Keratinocyte (primary cell): ENCODE measurements around the gene RASGEF1B. TPM values are rescaled to one million over a fixed set of nuclear protein-coding genes. Genes with fewer than 3 reads are reported as not detected.

ENCODE experiments used
- DNase-seq: peaks from one replicate; pipeline ENCODE4 v3.0.0-alpha.2; 2011; ENCODE audit warnings: low read depth, missing footprints, low spot score
- FAIRE-seq: peaks from 2 replicates; lab custom pipeline; 2011; peaks lifted over from hg19 to GRCh38; lab: Jason Lieb, UNC
- H2AFZ ChIP-seq: 2 replicates; pipeline ENCODE4 v1.6.0; 2012; ENCODE audit warnings: low read length, control low read depth, inconsistent platforms; ENCODE audit not compliant: control insufficient read depth
- H3K27ac ChIP-seq: 2 replicates; pipeline ENCODE4 v1.5.1; 2011; ENCODE audit warnings: low read length; ENCODE audit not compliant: control insufficient read depth, insufficient read depth
- H3K27me3 ChIP-seq: 3 replicates; pipeline ENCODE4 v1.6.0; 2011; ENCODE audit warnings: low read length; ENCODE audit not compliant: control insufficient read depth, insufficient read depth; ENCODE audit errors: extremely low read depth
- H3K36me3 ChIP-seq, 2 experiments: 2 replicates in 1 of 2; 3 replicates in 1 of 2; pipeline ENCODE4 v1.5.1; 2011; ENCODE audit warnings: low read length in 2 of 2, mild to moderate bottlenecking in 1 of 2; ENCODE audit not compliant: control insufficient read depth in 2 of 2, insufficient read depth in 2 of 2; ENCODE audit errors: extremely low read depth in 1 of 2
- H3K4me1 ChIP-seq: 3 replicates; pipeline ENCODE4 v1.5.1; 2011; ENCODE audit warnings: low read length; ENCODE audit not compliant: control insufficient read depth, insufficient read depth; ENCODE audit errors: extremely low read depth
- H3K4me2 ChIP-seq: 3 replicates; pipeline ENCODE4 v1.6.0; 2011; ENCODE audit warnings: low read depth, low read length; ENCODE audit not compliant: control insufficient read depth, insufficient read depth; ENCODE audit errors: extremely low read depth
- H3K4me3 ChIP-seq, 3 experiments: fragments of 200-600 bp in 1 of 3; sonication (generic) in 1 of 3; 2 replicates in 2 of 3; 3 replicates in 1 of 3; pipeline ENCODE4 v1.5.1; 2011 to 2016; ENCODE audit warnings: low read length in 3 of 3, mild to moderate bottlenecking in 3 of 3, control low read depth in 2 of 3, inconsistent platforms in 1 of 3, low read depth in 1 of 3, mixed read lengths in 1 of 3, mixed run types in 1 of 3, moderate library complexity in 1 of 3; ENCODE audit not compliant: control insufficient read depth in 2 of 3, insufficient read depth in 2 of 3; ENCODE audit errors: extremely low read depth in 1 of 3
- H3K79me2 ChIP-seq: 2 replicates; pipeline ENCODE4 v1.6.0; 2012; ENCODE audit warnings: low read length; ENCODE audit not compliant: control insufficient read depth, insufficient read depth
- H3K9ac ChIP-seq: 3 replicates; pipeline ENCODE4 v1.6.0; 2011; ENCODE audit warnings: low read length; ENCODE audit not compliant: control insufficient read depth, insufficient read depth; ENCODE audit errors: extremely low read depth
- H3K9me1 ChIP-seq: 3 replicates; pipeline ENCODE4 v1.6.0; 2011; ENCODE audit warnings: low read length; ENCODE audit not compliant: control insufficient read depth, insufficient read depth; ENCODE audit errors: extremely low read depth
- H3K9me3 ChIP-seq: 2 replicates; pipeline ENCODE4 v1.5.1; 2012; ENCODE audit warnings: low read depth, low read length; ENCODE audit not compliant: control insufficient read depth
- H4K20me1 ChIP-seq: 3 replicates; pipeline ENCODE4 v1.6.0; 2011; ENCODE audit warnings: low read length; ENCODE audit not compliant: control insufficient read depth, insufficient read depth; ENCODE audit errors: extremely low read depth
- CTCF ChIP-seq, 3 experiments: IDR thresholded peaks in 1 of 3; conservative IDR thresholded peaks in 1 of 3; optimal IDR thresholded peaks in 1 of 3; 2 replicates in 2 of 3; 3 replicates in 1 of 3; pipeline versions ENCODE3 to v1.5.1; 2011; ENCODE audit warnings: low read length in 3 of 3, mild to moderate bottlenecking in 3 of 3, moderate library complexity in 2 of 3, control low read depth in 1 of 3, inconsistent platforms in 1 of 3; ENCODE audit not compliant: insufficient read depth in 2 of 3; ENCODE audit errors: extremely low read depth in 1 of 3
- EZH2 ChIP-seq: IDR thresholded peaks from one replicate; pipeline ENCODE4 v1.6.1; 2012; ENCODE audit warnings: inconsistent platforms, mild to moderate bottlenecking, low read length, moderate library complexity
- dilution Hi-C: fragments of 300-500 bp; cut with MboI; formaldehyde crosslinking; loops from one replicate; pipeline ENCODE4 v1.7.0; 2020; ENCODE audit warnings: low sequenced_read_pairs; ENCODE audit not compliant: extremely low pct_ligation_motif_present
- polyA plus RNA-seq, 5 experiments: library from polyadenylated mRNA; depleted of rRNA in 3 of 5; stranded (reverse) in 3 of 5; stranded (forward) in 1 of 5; unstranded in 1 of 5; fragments of >200 nt; gene quantifications; 1 replicate in 1 of 5; 2 replicates in 3 of 5; 3 replicates in 1 of 5; pipeline versions ENCODE4 v1.2.1 to v1.2.3, GENCODE V29; 2011 to 2012; ENCODE audit warnings: missing spikeins in 2 of 5, low read depth in 1 of 5, low replicate concordance in 1 of 5

Gene RASGEF1B
- polyA plus RNA-seq, 1 donor (not counting 4 experiments of a cell fraction or from before 2014, with no cell fraction given) = 0.68 TPM

- FAIRE-seq = peak; percentile 85
- peak overlapping the region in 2 of 3 experiments; percentile 45 to 49 for H3K4me3 ChIP-seq
- TF ChIP-seq EZH2 = no peak
- TF ChIP-seq CTCF (optimal IDR thresholded peaks at IDR 0.05 in 1 of 3, IDR thresholded peaks at IDR 0.05 in 1 of 3, conservative IDR thresholded peaks at IDR 0.05 in 1 of 3; ENCODE audit: extremely low read depth in 1 of 3, insufficient read depth in 2 of 3, low read length in 3 of 3) = no peak
- dilution Hi-C loops = no loop called here
- DNase-seq = no peak
- H3K36me3 ChIP-seq = no peaks in the 10 kb centered on the region
- peaks cover 50% of the 10 kb centered on the region for H3K4me1 ChIP-seq
- peak overlapping the region; percentile 86 for H3K4me2 ChIP-seq
- H3K9me1 ChIP-seq = no peaks in the 10 kb centered on the region
- H3K27ac ChIP-seq = peak overlapping the region; percentile 95
- peak overlapping the region; percentile 88 for H2AFZ ChIP-seq
- H3K9me3 ChIP-seq = no peaks in the 10 kb centered on the region
- H3K9ac ChIP-seq = peak overlapping the region; percentile 76
- no peaks in the 10 kb centered on the region for H4K20me1 ChIP-seq
- no peaks in the 10 kb centered on the region for H3K27me3 ChIP-seq
- no peaks in the 10 kb centered on the region for H3K79me2 ChIP-seq
Observed at GRCh38 chr4:81427344-81427821, 44.3 kb downstream of the RASGEF1B start.

DNA sequence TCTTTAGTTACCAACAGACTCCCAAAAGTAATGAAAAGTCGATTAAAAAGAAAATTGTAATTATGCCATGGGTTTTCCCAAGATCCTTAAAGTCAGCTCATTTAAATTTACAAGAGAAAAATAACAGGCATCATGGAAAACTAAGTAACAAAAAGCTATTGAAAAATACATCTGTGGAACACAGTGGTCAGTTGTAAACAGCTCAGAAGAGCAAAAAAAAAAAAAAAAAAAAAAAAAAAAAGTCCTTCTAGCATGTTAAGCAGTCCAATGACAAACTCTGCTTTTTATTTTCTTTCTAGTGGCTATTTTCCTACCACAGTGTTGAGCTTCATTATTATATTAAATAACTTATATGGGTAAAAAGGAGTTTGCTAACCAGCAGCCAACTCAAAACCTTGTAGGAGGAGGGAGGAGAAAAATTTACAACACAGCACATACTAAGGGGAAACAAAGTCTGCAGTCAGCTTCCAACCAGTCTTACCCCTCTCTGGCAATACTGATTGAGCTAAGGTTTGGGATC is 44.9 kb downstream of the RASGEF1B start:
- peak overlapping the region; percentile 95 for H3K27ac ChIP-seq
- DNase-seq = no peak
- FAIRE-seq = no peak
- H3K9me1 ChIP-seq = no peaks in the 10 kb centered on the region
- H4K20me1 ChIP-seq = no peaks in the 10 kb centered on the region
- H3K4me2 ChIP-seq = peak overlapping the region; percentile 86
- dilution Hi-C loops = no loop called here
- H3K4me1 ChIP-seq = peaks cover 52% of the 10 kb centered on the region
- TF ChIP-seq EZH2 (no peak), CTCF (optimal IDR thresholded peaks at IDR 0.05 in 1 of 3, IDR thresholded peaks at IDR 0.05 in 1 of 3, conservative IDR thresholded peaks at IDR 0.05 in 1 of 3; ENCODE audit: extremely low read depth in 1 of 3, insufficient read depth in 2 of 3, low read length in 3 of 3) (no peak)
- peak overlapping the region; percentile 88 for H2AFZ ChIP-seq
- H3K27me3 ChIP-seq = no peaks in the 10 kb centered on the region
- no peak overlapping the region for H3K4me3 ChIP-seq
- peak overlapping the region; percentile 76 for H3K9ac ChIP-seq
- no peaks in the 10 kb centered on the region for H3K36me3 ChIP-seq
- H3K9me3 ChIP-seq = no peaks in the 10 kb centered on the region
- H3K79me2 ChIP-seq = no peaks in the 10 kb centered on the region
